BJ (cell line): ENCODE results near the gene LPO. TPM values are rescaled to one million over a fixed set of nuclear protein-coding genes. Genes with fewer than 3 reads are reported as not detected.

Experiments
- CTCF ChIA-PET: fragments of 350-600 bp; formaldehyde crosslinking; extraction: SDS; loops from one replicate; lab custom pipeline; 2021; ENCODE audit warnings: antibody characterized with exemption, inconsistent platforms; lab: Yijun Ruan, JAX
- POLR2A ChIA-PET: fragments of 300-600 bp; sonication (Branson Sonifier 250); formaldehyde crosslinking; extraction: SDS; loops from one replicate; lab custom pipeline; 2021; ENCODE audit warnings: antibody characterized with exemption; lab: Charles Lee
- DNase-seq: peaks from one replicate; pipeline ENCODE4 v3.0.0-alpha.2; 2011; ENCODE audit warnings: low read depth
- H3K27me3 ChIP-seq: 2 replicates; pipeline ENCODE4 v1.6.0; 2011; ENCODE audit warnings: low read length; ENCODE audit not compliant: control insufficient read depth, insufficient read depth
- H3K36me3 ChIP-seq: 2 replicates; pipeline ENCODE4 v1.5.1; 2011; ENCODE audit warnings: low read length; ENCODE audit not compliant: control insufficient read depth, insufficient read depth
- H3K4me3 ChIP-seq: 2 replicates; pipeline ENCODE4 v1.5.1; 2011; ENCODE audit warnings: low read depth, mild to moderate bottlenecking, control low read depth, low read length
- CTCF ChIP-seq: IDR thresholded peaks from 2 replicates; pipeline ENCODE4 v1.5.1; 2011; ENCODE audit warnings: low read depth, mild to moderate bottlenecking, control low read depth, inconsistent platforms, low read length, moderate library complexity; ENCODE audit not compliant: insufficient read depth
- polyA plus RNA-seq: library from polyadenylated mRNA; depleted of rRNA; stranded (reverse); fragments of >200 nt; gene quantifications from 2 replicates; pipeline ENCODE4 v1.2.3, GENCODE V29; 2011

Gene LPO
- polyA plus RNA-seq, 1 experiment = 0.07 TPM

GRCh38 chr17:58277802-58278595 is 39.6 kb downstream of the LPO start:
- ChIA-PET POLR2A (no interaction called here), CTCF (interaction anchor here (0.8 kb wide), 1 partner anchor 29 kb away, joined by 3 read pairs; no protein-coding TSS in a partner anchor)
- H3K36me3 ChIP-seq = no peaks in the 10 kb centered on the region
- DNase-seq = no peak
- no peak for TF ChIP-seq CTCF
- no peak overlapping the region for H3K4me3 ChIP-seq
- H3K27me3 ChIP-seq = peaks cover 6% of the 10 kb centered on the region

GRCh38 chr17:58278661-58279015 is 40.3 kb downstream of the LPO start:
- ChIA-PET CTCF (no interaction called here), POLR2A (no interaction called here)
- no peak for DNase-seq
- Histone ChIP-seq H3K4me3 (no peak overlapping the region), H3K27me3 (peaks cover 6% of the 10 kb centered on the region), H3K36me3 (no peaks in the 10 kb centered on the region)
- no peak for TF ChIP-seq CTCF

- no peak for DNase-seq
- POLR2A ChIA-PET = no interaction called here
- Histone ChIP-seq H3K4me3 (no peak overlapping the region), H3K36me3 (no peaks in the 10 kb centered on the region), H3K27me3 (peaks cover 6% of the 10 kb centered on the region)
- CTCF ChIA-PET = no interaction called here
- no peak for TF ChIP-seq CTCF
Measured at GRCh38 chr17:58279016-58279711, 40.8 kb downstream of the LPO start.

- peaks cover 6% of the 10 kb centered on the region for H3K27me3 ChIP-seq
- H3K36me3 ChIP-seq = no peaks in the 10 kb centered on the region
- no peak overlapping the region for H3K4me3 ChIP-seq
- CTCF ChIA-PET = no interaction called here
- POLR2A ChIA-PET = no interaction called here
- no peak for DNase-seq
- no peak for TF ChIP-seq CTCF
Measured at GRCh38 chr17:58279736-58280479, 41.5 kb downstream of the LPO start.

GRCh38 chr17:58280480-58281217 is 42.3 kb downstream of the LPO start, which contains the start of gene MPO:
Gene MPO, minus strand, starts transcription at chr17:58280935. Its CDS starts 177 bp downstream, at chr17:58280758.
- H3K4me3 ChIP-seq = no peak within 1 kb of the TSS
- no peaks in the 10 kb centered on the region for H3K36me3 ChIP-seq
- H3K27me3 ChIP-seq = peaks cover 6% of the 10 kb centered on the region
- DNase-seq = no peak
- TF ChIP-seq CTCF = no peak
- ChIA-PET POLR2A (no interaction called here), CTCF (no interaction called here)
